K562 (cell line): ENCODE results near the gene TNNI2. TPM values are rescaled to one million over a fixed set of nuclear protein-coding genes. Genes with fewer than 3 reads are reported as not detected.
A peak's percentile ranks its signal among the peaks of the same experiment; 100 is the strongest.

ENCODE experiments used
- ATAC-seq: fragments of 200-7000 bp; cut with Tn5 transposase; 3 replicates; pipeline ENCODE4 v1.9.1; 2020; ENCODE audit warnings: moderate library complexity
- BruUV-seq: library from RNA; stranded (reverse); fragments of 400-500 nt; replicated peaks from 2 replicates; lab custom pipeline; 2021; lab: Mats Ljungman, UMichigan
- CTCF ChIA-PET: fragments of 300-600 bp; formaldehyde crosslinking; extraction: SDS; loops from one replicate; lab custom pipeline; 2021; ENCODE audit warnings: low intra/inter-chr PET ratio; lab: Yijun Ruan, JAX
- POLR2A ChIA-PET: fragments of 300-600, 350-650 bp; sonication (Branson Sonifier 250); formaldehyde crosslinking; extraction: SDS; loops from one replicate; lab custom pipeline; 2021; ENCODE audit warnings: antibody characterized with exemption, inconsistent platforms; lab: Yijun Ruan, JAX
- DNase-seq, 4 experiments: peaks; one replicate each; pipeline versions ENCODE4 v3.0.0 to v3.0.0-alpha.2; 2011 to 2018; ENCODE audit warnings: low spot score in 3 of 4, mixed read lengths in 3 of 4; ENCODE audit errors: extremely low read depth in 1 of 4
- FAIRE-seq: peaks from 2 replicates; lab custom pipeline; 2011; peaks lifted over from hg19 to GRCh38; lab: Jason Lieb, UNC
- H2AFZ ChIP-seq: 2 replicates; pipeline ENCODE4 v1.6.0; 2011; ENCODE audit warnings: low read depth, low read length, control low read depth, inconsistent platforms
- H3K27ac ChIP-seq: fragments of 200-600 bp; 3 replicates; pipeline ENCODE4 v1.8.0; 2011; ENCODE audit warnings: low read depth, mild to moderate bottlenecking, control low read depth, inconsistent platforms, low read length, moderate library complexity, mixed read lengths; ENCODE audit errors: extremely low read depth
- H3K27me3 ChIP-seq, 2 experiments: fragments of 300-600 bp in 1 of 2; 2 replicates in 1 of 2; 3 replicates in 1 of 2; pipeline versions ENCODE4 v1.6.0 to v1.8.0; 2011; ENCODE audit warnings: inconsistent platforms in 2 of 2, low read length in 2 of 2, mild to moderate bottlenecking in 1 of 2, mixed read lengths in 1 of 2, moderate library complexity in 1 of 2; ENCODE audit not compliant: control insufficient read depth in 2 of 2, insufficient read depth in 2 of 2
- H3K36me3 ChIP-seq: fragments of 300-600 bp; 3 replicates; pipeline ENCODE4 v1.8.0; 2011; ENCODE audit warnings: mild to moderate bottlenecking, low read length, inconsistent platforms; ENCODE audit not compliant: control insufficient read depth, insufficient read depth
- H3K4me1 ChIP-seq, 2 experiments: fragments of 200-600 bp in 1 of 2; replicated peaks in 1 of 2; 2 replicates in 1 of 2; 3 replicates in 1 of 2; pipeline versions ENCODE4 v1.5.1 to v1.8.0; 2011; ENCODE audit warnings: inconsistent platforms in 2 of 2, low read length in 2 of 2, mild to moderate bottlenecking in 1 of 2, mixed read lengths in 1 of 2, moderate library complexity in 1 of 2; ENCODE audit not compliant: control insufficient read depth in 2 of 2, insufficient read depth in 2 of 2
- H3K4me2 ChIP-seq: 2 replicates; pipeline ENCODE4 v1.6.1; 2011; ENCODE audit warnings: low read length, control low read depth, inconsistent platforms, mixed read lengths; ENCODE audit not compliant: insufficient read depth
- H3K4me3 ChIP-seq: fragments of 200-600 bp; sonication (generic), shearing (Covaris generic); 2 replicates; pipeline ENCODE4 v1.5.1; 2016; ENCODE audit warnings: control low read depth, inconsistent platforms
- H3K79me2 ChIP-seq: fragments of 200-600 bp; 3 replicates; pipeline ENCODE4 v1.8.0; 2011; ENCODE audit warnings: low read length, inconsistent platforms; ENCODE audit not compliant: control insufficient read depth, insufficient read depth
- H3K9ac ChIP-seq, 2 experiments: 2 replicates each; pipeline versions ENCODE4 v1.6.0 to v1.6.1; 2011; ENCODE audit warnings: low read depth in 2 of 2, low read length in 2 of 2, control low read depth in 1 of 2, inconsistent platforms in 1 of 2, mild to moderate bottlenecking in 1 of 2, mixed read lengths in 1 of 2; ENCODE audit not compliant: insufficient read depth in 1 of 2
- H3K9me1 ChIP-seq: one replicate; pipeline ENCODE4 v1.6.0; 2011; ENCODE audit warnings: inconsistent platforms, mild to moderate bottlenecking, low read length, moderate library complexity; ENCODE audit not compliant: control insufficient read depth, insufficient read depth
- H3K9me3 ChIP-seq: replicated peaks from 2 replicates; pipeline ENCODE4 v1.5.1; 2011; ENCODE audit warnings: low read depth, low read length, inconsistent platforms; ENCODE audit not compliant: control insufficient read depth, insufficient read depth
- H4K20me1 ChIP-seq: replicated peaks from 2 replicates; pipeline ENCODE4 v1.6.1; 2011; ENCODE audit warnings: low read length, inconsistent platforms, mixed read lengths; ENCODE audit not compliant: control insufficient read depth, insufficient read depth
- ELF4 ChIP-seq: fragments of 450-650 bp; formaldehyde crosslinking; IDR thresholded peaks from 2 replicates; pipeline ENCODE4 v1.4.0; 2022; ENCODE audit warnings: missing genetic modification characterization
- NFATC3 ChIP-seq: fragments of 450-650 bp; IDR thresholded peaks from 2 replicates; pipeline ENCODE4 v1.6.1; 2017; ENCODE audit warnings: mild to moderate bottlenecking
- PCBP1 ChIP-seq: fragments of 200-400 bp; formaldehyde crosslinking; IDR thresholded peaks from 2 replicates; pipeline ENCODE4 v1.6.1; 2018; ENCODE audit warnings: mild to moderate bottlenecking, low read depth, low read length; ENCODE audit not compliant: poor library complexity, severe bottlenecking
- YY1 ChIP-seq, 3 experiments: IDR thresholded peaks; 2 replicates each; pipeline ENCODE4 v1.6.1; 2011; ENCODE audit warnings: low read length in 2 of 3, mild to moderate bottlenecking in 2 of 3, moderate library complexity in 2 of 3, borderline replicate concordance in 1 of 3, control low read depth in 1 of 3, low read depth in 1 of 3; ENCODE audit not compliant: insufficient read depth in 3 of 3, insufficient replicate concordance in 2 of 3, control insufficient read depth in 1 of 3, insufficient read length in 1 of 3; ENCODE audit errors: extremely low read depth in 1 of 3
- ZNF589 ChIP-seq: fragments of 200-800 bp; sonication (Bioruptor generic); IDR thresholded peaks from 2 replicates; pipeline ENCODE4 v1.6.1; 2016; ENCODE audit warnings: low read depth, missing genetic modification characterization, missing compliant biosample characterization
- WGBS: fragments of 100-300 bp; shearing (Covaris generic); methylation state at CpG from one replicate; pipeline ENCODE4 v1.1.6; 2016; ENCODE audit warnings: low coverage, mixed read lengths; ENCODE audit not compliant: insufficient coverage; ENCODE audit errors: missing lambda C conversion rate; 5-methylcytosine and 5-hydroxymethylcytosine counted together
- in situ Hi-C: fragments of 300-500 bp; cut with MboI; formaldehyde crosslinking; loops from 4 replicates; pipeline ENCODE4 v1.15.0; 2018; ENCODE audit warnings: inconsistent platforms, mixed read lengths
- intact Hi-C: fragments of 100-400 bp; cut with micrococcal nuclease; formaldehyde crosslinking; loops from 2 replicates; pipeline ENCODE4 v1.14.2; 2022
- polyA plus RNA-seq, 8 experiments: library from polyadenylated mRNA; depleted of rRNA in 4 of 8; stranded (reverse) in 5 of 8; unstranded in 3 of 8; fragments of >200 nt; fragmentation: Nextera tagmentation in 2 of 8; fragmentation: Illumina TruSeq in 1 of 8; extraction: Ambion mirVana in 2 of 8; extraction: Trizol in 1 of 8; gene quantifications; 2 replicates each; pipeline versions ENCODE4 v1.2.1 to v1.2.3, GENCODE V29; 2011 to 2014; ENCODE audit warnings: inconsistent platforms in 1 of 8, missing spikeins in 1 of 8
- total RNA-seq, 7 experiments: library from RNA; depleted of rRNA in 6 of 7; stranded (reverse); fragments of >200 nt in 6 of 7; fragmentation: Illumina TruSeq in 2 of 7; extraction: Trizol in 2 of 7; gene quantifications; 2 replicates each; pipeline versions ENCODE4 v1.2.1 to v1.2.3, GENCODE V29; 2011 to 2021; ENCODE audit warnings: low replicate concordance in 1 of 7

The TNNI2 gene
- total and polyA plus RNA-seq, 9 of the 15 experiments (the other 6 are each of a cell fraction or from before 2014, with no cell fraction given), result not detected

DNA sequence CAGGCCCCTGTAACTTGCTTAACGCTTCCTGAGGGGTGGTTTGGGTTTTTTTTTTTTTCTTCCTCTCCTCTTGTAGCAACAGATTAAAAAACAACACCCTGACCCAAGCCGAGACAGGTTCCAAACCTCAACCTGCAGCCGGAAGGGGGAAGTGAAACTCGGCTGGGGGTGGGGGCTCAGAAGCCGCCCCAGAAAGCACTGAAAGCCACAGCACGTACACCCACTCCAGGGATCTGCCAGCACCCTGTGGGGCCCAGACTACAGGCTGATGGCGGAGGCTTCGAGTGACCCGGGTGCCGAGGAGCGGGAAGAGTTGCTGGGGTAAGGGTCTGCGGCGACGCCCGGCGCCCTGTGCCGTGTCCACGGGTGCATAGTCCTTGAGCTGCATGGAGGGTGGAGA, 14.1 kb downstream of the TNNI2 start, which contains the start of gene LSP1:
Gene LSP1 (plus strand): TSS at position 208 of the 400 bp plus-strand sequence. CDS start 61 bp downstream, at position 269.
- intact Hi-C loops, result no loop called here
- ChIA-PET CTCF (interaction anchor here (0.6 kb wide), 1 partner anchor 150 kb away, joined by 4 read pairs; no protein-coding TSS in a partner anchor), POLR2A (no interaction called here)
- in situ Hi-C loops, result loop anchor here (10.0 kb wide), 1 partner anchor 302 kb away; no protein-coding TSS in a partner anchor
- no peak within 1 kb of the TSS for H3K27ac ChIP-seq
- FAIRE-seq (no peak), DNase-seq (no peak), ATAC-seq (no peak)
- no peaks in the 10 kb centered on the region for H3K9me3 ChIP-seq
- no peaks in the 10 kb centered on the region for H3K9me1 ChIP-seq
- H4K20me1 ChIP-seq, result peaks cover 3% of the 10 kb centered on the region
- no TSS peak for BruUV-seq
- 4% methylated on average over 8 of the region's 18 CpGs for WGBS
- H3K4me1 ChIP-seq, result peaks cover 0 to 21% of the 10 kb centered on the region in 2 experiments; a peak in 2 of 5 replicates
- no peaks in the 10 kb centered on the region for H3K36me3 ChIP-seq
- no peak within 1 kb of the TSS for H3K4me3 ChIP-seq
- peaks cover 27 to 87% of the 10 kb centered on the region in 2 experiments; a peak in 4 of 5 replicates for H3K27me3 ChIP-seq
- H3K4me2 ChIP-seq, result no peak within 1 kb of the TSS
- H3K9ac ChIP-seq, result no peak within 1 kb of the TSS; a peak in 1 of 4 replicates
- TF ChIP-seq ZNF589 (CRISPR knock-in tag) (no peak), PCBP1 (no peak), NFATC3 (no peak), ELF4 (CRISPR knock-in tag) (no peak), YY1 (IDR thresholded peaks at IDR 0.05; ENCODE audit: borderline replicate concordance in 1 of 3, control insufficient read depth in 1 of 3, extremely low read depth in 1 of 3, insufficient read depth in 3 of 3, insufficient read length in 1 of 3, insufficient replicate concordance in 2 of 3, low read depth in 1 of 3, low read length in 2 of 3) (peak in 1 of 3 experiments; percentile 6)
- H3K79me2 ChIP-seq, result no peaks in the 10 kb centered on the region
- no peak within 1 kb of the TSS for H2AFZ ChIP-seq
